Ureter (tissue), 1 donor: ENCODE results near the gene DMRTC2. TPM values are rescaled to one million over a fixed set of nuclear protein-coding genes. Genes with fewer than 3 reads are reported as not detected.

Experiments used
- DNase-seq: peaks from one replicate; pipeline ENCODE4 v3.0.0-alpha.2; 2020; ENCODE audit warnings: low spot score
- total RNA-seq: library from RNA; stranded (reverse); gene quantifications from one replicate; pipeline ENCODE4 v1.2.4, GENCODE V29; 2023
- donor health status: DM: yes; HTN: yes; CAD: no.

The DMRTC2 gene
- total RNA-seq, 1 donor from 2014 or later, result not detected

DNA sequence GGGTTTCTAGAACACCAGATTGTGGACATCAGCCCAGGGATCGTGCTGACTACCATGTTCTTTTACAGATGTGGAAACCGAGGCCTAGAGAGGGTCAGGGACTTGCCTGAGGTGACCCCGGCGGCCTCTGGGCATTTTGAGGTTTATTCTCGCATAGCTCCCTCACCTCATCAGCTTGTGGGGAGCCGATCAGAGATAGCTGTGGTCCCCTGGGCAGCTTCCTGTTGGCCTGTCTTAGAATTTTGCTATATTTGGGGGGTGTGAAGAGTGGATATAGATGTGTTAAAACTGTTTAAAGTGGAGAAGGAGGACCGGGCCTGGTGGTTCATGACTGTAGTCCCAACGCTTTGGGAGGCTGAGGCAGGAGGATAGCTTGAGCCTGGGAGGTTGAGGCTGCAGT is 45.1 kb downstream of the DMRTC2 start:
- no peak for DNase-seq

DNA sequence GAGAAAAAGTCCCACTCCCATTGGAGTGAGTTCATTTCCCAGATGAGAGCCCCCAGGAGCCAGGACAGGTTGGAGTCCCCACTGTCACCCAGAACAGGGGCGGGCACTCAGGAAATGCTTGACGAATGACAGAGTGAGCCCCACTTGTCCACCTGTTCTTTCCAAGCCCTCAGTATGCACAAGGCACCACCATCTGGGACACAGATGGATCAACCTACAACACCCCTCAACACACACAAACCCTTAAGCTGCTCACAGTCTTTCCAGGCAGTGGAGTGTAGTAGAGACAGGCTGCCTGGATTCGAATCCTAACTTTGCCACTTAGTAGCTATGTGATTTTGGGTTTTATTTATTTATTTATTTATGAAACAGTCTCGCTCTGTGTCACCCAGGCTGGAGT is 46.1 kb downstream of the DMRTC2 start:
- DNase-seq, result no peak

DNA sequence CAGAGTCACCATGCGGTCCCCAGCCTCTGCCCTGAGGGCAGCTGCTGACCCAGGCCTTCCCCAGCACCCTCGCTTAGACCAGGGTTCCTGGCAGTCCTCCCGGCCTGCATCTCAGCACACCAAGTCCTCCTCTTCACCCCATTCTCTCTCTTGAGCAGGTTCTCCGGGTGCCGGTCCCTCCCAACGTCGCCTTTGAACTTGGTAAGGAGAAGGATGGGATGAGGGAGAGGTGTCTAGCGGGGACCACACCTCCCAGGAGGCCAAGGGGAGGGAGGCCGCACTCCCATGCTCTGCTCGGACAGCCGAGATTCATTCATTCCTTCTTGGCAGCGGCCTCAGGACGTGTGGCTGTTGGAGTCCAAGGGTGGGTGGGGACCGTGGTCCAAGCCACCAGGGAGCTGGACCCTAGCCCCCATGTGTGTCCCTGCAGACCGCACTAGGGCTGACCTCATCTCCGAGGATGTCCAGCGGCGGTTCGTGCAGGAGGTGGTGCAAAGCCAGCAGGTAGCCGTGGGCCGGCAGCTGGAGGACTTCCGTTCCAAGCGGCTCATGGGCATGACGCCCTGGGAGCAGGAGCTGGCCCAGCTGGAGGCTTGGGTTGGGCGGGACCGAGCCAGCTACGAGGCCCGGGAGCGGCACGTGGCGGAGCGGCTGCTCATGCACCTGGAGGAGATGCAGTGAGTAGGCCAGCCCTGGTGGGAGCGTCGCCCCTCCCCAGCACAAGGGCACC is 47.5 kb downstream of the DMRTC2 start:
- DNase-seq, result no peak

DNA sequence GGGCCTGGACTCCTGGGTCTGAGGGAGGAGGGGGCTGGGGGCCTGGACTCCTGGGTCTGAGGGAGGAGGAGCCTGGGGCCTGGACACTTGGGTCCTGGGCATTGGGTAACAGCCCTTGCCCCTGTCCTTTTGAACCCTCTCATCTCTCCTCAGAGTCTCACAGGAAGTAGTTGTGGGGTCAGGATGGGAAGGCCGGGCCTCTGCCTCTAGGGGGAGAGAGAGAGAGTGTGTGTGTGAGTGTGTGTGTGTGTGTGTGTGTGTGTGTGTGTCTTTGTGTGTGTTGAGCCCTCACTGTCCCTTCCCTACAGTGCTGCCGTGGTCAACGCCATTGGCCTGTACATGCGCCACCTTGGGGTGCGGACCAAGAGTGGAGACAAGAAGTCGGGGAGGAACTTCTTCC is 49.1 kb downstream of the DMRTC2 start:
- DNase-seq, result no peak

DNA sequence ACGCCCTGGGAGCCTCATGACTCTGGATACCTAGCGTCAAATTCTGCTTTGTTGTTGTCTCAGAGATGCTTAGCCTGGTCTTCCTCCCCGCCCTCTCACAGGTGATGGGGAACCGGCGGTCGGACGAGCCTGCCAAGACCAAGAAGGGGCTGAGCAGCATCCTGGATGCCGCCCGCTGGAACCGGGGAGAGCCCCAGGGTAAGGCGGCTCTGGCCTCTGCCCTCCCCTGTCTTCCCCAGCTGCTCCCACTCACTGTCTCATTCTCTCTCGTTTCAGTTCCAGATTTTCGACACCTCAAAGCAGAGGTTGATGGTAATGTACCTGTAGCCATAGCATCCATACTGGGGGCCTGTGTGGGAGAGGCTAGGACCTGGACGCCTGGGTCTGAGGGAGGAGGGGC is 49.5 kb downstream of the DMRTC2 start:
- no peak for DNase-seq

DNA sequence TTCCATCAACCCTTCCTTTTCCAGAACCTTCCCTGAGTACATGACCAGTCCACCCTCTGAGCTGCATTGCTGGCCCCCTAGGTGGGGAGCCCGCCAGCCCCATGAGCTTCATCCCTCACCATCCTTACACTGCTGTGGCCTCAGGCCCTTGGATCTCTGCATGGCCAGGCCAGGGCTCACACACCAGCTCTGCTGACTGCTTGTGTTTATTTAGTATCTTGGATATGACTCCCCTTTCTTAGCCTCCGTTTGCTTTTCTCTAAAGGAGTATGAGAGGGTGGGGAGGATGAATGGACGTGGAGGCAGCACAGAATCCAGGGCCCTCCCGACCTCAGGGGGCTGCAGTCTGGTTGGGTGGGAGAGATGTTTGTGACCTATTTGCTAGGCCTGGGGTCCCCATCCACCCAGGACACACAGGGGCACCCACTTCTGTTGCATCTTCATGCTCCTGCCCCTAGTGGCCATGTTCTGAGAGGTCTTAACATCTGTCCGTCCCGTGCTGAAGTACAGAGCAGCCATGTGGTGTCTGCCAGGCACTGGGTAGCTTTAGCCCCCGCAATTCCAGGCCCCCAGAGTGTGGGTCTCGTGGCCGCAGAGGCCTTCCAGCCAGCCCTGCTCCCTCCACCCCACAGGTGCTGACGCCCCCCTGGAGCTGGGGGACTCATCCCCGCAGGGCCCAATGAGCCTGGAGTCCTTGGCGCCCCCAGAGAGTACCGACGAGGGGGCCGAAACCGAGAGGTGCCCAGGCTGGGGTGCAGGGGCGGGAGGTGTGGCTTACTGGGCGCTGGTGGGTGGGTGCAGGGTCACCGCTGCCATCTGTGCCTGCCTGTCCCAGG is 51.1 kb downstream of the DMRTC2 start:
- no peak for DNase-seq

DNA sequence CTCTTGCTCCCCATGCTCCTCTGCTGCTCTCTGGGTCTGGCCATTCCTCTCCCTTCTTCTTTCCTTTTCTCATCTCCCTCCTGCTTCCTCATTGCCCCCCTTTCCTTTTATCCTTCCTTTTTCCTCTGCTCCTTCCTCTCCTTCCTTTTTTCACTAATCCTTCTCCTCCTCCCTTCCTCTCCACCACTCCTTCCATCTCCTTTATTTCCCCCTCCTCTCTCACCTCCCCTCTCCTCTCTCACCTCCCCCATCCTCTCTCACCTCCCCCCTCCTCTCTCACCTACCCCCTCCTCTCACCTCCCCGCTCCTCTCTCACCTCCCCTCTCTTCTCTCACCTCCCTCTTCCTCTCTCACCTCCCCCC is 51.7 kb downstream of the DMRTC2 start:
- DNase-seq, result no peak

DNA sequence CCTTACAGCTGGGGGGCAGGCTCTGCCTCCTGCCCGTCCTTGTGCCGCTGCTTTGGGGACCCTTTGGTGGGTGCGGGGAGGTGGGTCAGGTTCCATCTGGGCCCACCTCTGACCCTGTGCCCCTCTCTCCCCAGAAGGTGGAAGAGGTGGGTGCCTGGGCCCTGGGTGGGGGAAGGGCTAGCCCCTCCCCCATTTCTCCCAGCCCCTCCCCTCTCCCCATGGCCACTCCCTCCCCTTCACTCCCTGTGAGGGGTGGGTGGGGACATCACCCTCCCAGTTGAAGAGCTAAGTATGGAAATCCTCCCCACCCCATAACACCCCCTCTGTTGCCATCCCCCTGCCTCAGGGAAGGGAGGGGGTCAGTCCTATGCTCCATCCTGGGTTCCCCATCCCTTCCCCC is 52.3 kb downstream of the DMRTC2 start:
- no peak for DNase-seq

DNA sequence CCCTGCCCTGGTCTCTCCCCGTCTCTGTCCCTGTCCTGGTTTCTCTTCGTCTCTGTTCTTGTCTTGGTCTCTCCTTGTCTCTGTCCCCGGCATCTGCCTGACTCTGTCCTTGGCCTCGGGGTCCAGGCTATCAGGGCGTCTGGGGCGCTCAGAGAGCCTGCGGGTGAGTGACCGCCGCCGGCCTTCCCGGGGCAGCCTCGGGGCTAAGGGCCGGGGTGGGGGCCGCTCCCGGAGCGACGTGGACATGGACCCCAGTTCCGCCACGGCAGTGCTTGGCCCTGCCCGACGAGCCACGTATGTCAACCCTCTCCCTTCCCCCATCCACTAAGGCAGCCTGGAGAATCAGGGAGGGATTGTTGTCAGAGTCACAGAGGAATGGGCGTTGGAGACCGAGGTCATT is 53.0 kb downstream of the DMRTC2 start:
- no peak for DNase-seq

DNA sequence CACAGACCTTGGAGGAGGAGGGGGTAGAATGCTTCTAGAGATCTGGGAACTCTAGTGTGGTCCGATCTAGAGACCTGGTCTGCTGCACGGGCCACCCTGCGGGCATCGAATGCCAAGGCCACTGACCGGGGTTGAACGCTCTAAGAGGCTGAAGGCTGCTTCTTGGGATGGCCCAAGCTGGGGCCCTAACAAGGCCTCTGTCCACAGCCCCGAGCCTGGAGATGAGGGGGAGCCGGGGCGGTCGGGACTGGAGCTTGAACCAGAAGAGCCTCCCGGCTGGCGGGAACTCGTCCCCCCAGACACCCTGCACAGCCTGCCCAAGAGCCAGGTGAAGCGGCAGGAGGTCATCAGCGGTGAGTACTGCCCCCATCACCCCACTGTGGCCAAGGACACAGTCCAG is 53.4 kb downstream of the DMRTC2 start:
- DNase-seq, result no peak

Other genes starting within 250 kb of the DMRTC2 start
- gene CEACAM4, start 218.0 kb upstream of the DMRTC2 start, total RNA-seq, result 2.4 TPM
- 0.36 TPM for gene CEACAM7, start 156.8 kb upstream of the DMRTC2 start, total RNA-seq
- 0.36 TPM for gene CEACAM5, start 136.4 kb upstream of the DMRTC2 start, total RNA-seq
- 0.86 TPM for gene CEACAM6, start 89.5 kb upstream of the DMRTC2 start, total RNA-seq
- not detected for gene CEACAM3, start 48.5 kb upstream of the DMRTC2 start, total RNA-seq
- not detected for gene LYPD4, start 359 bp upstream of the DMRTC2 start, total RNA-seq
- gene RPS19, start 15.2 kb downstream of the DMRTC2 start, total RNA-seq, result 1,844 TPM
- gene CD79A, start 32.2 kb downstream of the DMRTC2 start, total RNA-seq, result 3.7 TPM
- 120 TPM for gene ARHGEF1, start 38.1 kb downstream of the DMRTC2 start, total RNA-seq
- gene ERFL, start 83.4 kb downstream of the DMRTC2 start, total RNA-seq, result 0.36 TPM
- 87.1 TPM for gene RABAC1, start 114.3 kb downstream of the DMRTC2 start, total RNA-seq
- 0.52 TPM for gene ATP1A3, start 149.2 kb downstream of the DMRTC2 start, total RNA-seq
- 6.9 TPM for gene GRIK5, start 225.2 kb downstream of the DMRTC2 start, total RNA-seq
- gene ZNF574, start 231.1 kb downstream of the DMRTC2 start, total RNA-seq, result 18.7 TPM